ENCODE data around the gene NEURL1.
"Not testable (repeated sequence)": the region's sequence is repeated elsewhere in the genome, so short reads cannot be mapped to it uniquely, and the experiment has no call there.

The NEURL1 gene

DNA sequence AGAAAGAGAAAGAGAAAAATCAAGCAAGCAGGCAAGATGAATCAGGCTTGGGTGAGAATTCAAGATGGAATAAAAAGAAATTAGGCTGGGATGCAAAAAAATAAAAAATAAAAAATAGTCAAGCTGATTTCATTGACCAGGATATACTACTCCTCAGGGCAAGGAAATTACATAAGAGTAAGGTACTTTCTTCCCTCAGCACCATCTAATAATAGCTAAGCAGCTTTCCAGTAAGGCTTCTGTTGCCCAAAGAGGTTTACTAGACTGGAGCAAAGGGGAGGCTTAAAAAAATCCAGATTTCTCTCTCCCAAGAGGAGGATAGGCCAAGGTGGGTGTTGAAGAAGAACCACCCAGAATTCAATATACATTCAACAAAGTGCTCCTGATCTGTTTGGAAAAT, 93.6 kb downstream of the NEURL1 start:
- no peak overlapping the region for H3K4me3 ChIP-seq (ENCODE audit: low read length)
- DNase-seq (ENCODE audit: low read depth, low spot score) = no peak

DNA sequence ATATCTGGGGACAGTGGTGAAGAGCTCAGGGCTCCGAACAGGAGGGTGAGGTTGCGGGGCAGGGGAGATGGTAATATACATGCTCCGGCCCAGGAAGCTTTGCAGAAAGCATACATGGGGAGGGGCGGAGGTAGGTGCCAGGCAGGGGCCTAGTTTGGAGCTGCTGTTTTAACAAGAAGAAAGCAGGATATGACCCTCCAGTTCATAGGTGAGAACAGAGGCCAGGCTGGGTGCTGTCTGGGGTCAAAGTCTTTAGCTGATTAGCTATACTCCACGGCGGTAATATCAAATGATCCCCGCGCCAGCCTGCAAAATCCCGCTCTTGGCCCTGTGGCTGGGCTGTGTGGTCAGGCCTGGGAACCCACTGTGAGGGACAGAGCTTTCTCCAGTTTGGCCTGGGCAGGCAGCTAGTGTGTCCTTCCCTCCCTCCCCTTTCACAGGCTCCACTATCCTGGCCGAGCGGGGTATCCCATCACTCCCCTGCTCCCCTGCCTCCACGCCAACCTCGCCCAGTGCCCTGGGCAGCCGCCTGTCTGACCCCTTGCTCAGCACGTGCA, 95.6 kb downstream of the NEURL1 start:
- no peak for DNase-seq (ENCODE audit: low read depth, low spot score)
- no peak overlapping the region for H3K4me3 ChIP-seq (ENCODE audit: low read length)

DNA sequence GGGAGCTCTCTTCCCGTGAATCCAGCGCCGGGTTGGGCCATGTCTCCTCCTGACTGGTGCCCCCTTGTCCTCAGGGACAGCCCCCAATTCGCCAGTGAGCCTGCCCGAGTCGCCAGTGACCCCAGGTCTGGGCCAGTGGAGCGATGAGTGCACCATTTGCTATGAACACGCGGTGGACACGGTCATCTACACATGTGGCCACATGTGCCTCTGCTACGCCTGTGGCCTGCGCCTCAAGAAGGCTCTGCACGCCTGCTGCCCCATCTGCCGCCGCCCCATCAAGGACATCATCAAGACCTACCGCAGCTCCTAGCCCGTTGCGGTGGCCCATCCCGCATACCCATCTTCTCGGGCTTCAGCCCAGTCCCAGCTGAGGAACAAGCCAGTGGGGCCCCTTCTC, 96.6 kb downstream of the NEURL1 start:
- H3K4me3 ChIP-seq (ENCODE audit: low read length) = no peak overlapping the region
- no peak for DNase-seq (ENCODE audit: low read depth, low spot score)

DNA sequence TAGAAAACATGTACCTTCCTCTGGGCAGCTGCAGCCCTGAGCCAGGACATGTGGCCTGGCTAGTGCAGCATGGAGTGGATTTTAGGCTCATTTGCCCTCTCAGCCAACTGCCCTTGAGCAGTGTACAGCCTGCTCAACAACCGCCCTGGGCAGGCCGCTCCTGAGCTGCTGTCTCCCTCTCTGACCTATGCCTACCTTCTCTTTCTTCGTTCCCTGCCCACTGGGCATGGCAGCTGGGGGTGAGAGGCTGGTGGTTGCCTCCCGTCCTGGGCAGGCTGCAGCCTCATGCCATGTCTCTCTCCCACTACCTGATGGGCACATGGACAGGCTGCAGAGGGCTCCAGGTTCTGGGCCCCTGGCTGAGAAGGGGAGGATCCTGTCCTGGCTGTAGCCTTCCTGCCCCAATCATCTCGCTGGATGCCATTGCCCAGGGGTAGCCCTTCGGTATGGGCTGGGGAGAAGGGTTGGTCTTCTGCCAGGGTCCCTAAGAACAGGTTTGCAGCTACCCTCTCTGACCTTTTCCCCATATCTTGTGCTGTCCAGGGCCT, 97.3 kb downstream of the NEURL1 start:
- DNase-seq (ENCODE audit: low read depth, low spot score) = no peak
- no peak overlapping the region for H3K4me3 ChIP-seq (ENCODE audit: low read length)

DNA sequence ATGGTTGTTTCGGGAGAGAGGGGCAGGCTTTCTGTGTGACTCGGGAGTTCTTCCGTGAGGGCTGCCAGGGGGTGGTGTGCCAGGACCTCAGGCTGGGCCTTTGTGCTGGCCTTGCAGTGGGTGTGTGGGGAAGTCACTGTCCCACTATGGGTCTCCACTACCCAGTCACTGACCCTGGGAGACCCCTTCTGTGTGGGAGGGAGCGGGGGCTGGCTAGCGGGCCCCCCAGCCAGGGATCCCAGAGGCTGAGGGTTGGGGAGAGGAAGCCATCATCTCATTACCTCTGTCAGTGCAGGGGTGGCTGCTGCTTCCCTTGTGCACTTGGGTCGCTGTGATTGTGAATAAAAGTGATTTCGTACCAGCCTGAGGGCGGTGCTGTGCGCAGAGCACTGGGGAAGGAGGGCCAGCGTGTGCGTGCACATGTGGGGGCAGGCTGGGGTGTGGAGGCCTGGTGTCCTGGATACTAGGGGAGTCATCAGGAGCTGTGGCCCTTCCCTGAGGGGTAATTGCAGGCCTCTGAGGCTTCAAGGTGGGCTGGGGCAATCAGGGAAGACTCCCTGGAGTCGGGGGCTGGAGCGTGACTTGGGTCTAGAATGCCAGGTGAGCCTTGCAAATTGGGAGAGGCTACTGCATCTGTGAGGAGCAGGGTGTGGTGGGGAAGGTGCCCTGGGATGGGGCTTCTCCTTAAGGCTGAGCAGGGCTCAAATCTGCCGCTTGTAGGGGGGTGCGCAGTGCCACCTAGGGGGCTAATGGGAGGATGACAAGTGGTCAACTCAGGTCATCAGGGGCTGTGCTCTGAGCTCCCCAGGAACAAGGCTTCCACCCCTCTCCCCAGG, 98.9 kb downstream of the NEURL1 start:
- peak; percentile 16 for DNase-seq (ENCODE audit: low read depth, low spot score)
- no peak overlapping the region for H3K4me3 ChIP-seq (ENCODE audit: low read length)

DNA sequence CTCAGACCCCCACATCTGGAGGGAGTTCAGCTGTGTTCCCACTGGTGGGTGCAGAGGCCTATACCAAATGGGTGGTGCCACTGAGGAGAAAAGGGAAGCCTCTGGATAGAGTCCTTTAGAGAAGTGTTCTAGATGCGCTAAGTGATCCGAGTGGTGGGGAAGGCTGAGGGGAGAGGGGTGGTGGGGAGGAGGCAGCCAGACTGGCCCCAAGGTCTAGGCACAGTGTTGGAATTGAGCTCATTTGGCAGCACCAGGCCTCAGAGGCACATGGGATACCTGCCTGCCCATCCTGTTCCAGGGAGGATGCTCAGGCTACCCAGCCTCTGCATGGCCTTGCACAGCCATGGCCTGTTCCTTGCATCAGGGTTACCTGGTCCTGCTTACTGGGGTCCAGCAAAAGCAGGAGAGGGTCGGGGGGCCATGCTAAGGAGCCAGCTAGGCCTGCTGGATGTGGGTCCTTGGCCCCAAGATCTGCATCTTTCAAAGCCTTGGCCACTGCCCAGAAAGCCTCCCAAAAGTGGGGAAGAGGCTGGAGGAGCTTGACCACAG, 99.6 kb downstream of the NEURL1 start:
- no peak overlapping the region for H3K4me3 ChIP-seq (ENCODE audit: low read length)

DNA sequence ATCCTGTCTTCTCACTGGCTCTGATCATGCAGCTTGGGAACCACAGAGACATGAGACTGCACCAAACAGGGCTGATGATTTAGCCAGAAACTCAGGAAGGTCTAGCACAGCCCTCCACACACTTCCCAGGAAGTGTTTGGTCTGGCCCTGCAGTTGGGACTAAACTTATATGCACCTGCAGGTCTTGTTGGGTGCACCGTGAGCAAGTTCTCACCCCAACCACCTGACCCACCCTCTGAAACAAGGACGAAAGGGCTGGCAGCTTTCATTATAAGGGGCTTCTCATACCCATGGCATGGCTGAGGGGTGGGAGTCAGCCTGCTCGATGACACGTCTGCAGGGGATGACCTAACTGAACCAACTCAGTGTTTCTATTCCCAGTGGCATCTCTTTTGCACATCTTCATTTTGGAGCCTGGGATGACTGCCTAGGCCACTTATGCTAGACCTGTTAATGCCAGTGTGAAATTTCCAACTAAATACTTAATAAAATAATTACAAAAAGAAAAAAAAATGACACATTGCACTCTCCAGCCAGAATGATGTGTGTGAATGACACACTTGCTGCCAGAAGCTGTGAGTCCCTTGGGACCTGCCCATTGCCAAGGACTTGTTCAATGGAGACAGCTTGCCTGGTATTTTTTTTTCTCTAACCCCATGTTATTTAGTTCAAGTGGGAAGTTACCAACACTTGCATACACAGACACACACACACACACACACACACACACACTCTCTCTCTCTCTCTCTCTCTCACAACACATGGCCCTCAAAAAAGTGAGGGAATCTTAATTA, 102.6 kb downstream of the NEURL1 start:
- no peak overlapping the region for H3K4me3 ChIP-seq (ENCODE audit: low read length)
- DNase-seq (ENCODE audit: low read depth, low spot score) = no peak

More for the DNA sequence above, 99.6 kb downstream of the NEURL1 start:
- no peak for DNase-seq (ENCODE audit: low read depth, low spot score)

DNA sequence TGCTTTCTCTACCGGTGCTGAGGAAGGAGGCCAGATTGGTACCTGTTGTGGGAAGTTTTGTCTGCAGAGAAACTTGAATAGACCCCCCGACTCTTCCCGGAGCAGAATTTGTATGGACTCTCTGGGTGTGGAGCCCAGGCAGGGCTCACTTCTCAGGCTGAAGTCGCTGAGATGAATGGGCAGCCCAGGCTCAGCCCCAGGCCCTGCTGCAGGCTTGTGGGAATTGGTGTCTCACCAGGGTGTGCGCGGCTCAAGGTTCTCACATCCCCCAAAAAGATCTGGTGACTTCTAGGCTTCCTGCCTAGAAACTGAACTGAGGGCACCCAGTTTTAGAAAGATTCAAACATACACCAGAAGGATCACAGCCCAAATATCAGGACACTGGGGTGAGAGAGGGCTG, 103.5 kb downstream of the NEURL1 start:
- DNase-seq (ENCODE audit: low read depth, low spot score) = no peak
- no peak overlapping the region for H3K4me3 ChIP-seq (ENCODE audit: low read length)

DNA sequence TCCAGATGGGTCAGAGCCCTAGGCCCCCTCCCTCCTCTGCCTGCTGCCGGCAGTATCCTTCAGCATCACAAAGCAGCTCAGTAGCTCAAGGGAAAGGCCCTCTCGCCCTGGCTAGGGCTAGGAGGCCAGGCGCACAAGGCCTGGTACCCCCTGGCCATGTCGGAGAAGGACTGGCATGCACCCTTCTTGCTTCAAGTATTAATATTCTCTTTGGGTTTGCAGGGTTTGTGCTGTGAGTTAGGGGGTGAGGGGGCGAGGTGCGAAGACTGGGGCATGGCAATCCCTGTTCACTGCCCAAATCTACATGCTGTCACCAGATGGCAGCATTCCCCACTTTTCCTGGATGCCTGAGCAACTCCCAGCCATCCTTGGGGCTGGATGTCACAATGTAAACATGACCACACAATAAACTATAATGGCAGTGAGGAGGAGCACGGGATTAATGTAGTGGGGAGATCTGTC, 105.2 kb downstream of the NEURL1 start:
- H3K4me3 ChIP-seq (ENCODE audit: low read length) = no peak overlapping the region
- DNase-seq (ENCODE audit: low read depth, low spot score) = no peak

DNA sequence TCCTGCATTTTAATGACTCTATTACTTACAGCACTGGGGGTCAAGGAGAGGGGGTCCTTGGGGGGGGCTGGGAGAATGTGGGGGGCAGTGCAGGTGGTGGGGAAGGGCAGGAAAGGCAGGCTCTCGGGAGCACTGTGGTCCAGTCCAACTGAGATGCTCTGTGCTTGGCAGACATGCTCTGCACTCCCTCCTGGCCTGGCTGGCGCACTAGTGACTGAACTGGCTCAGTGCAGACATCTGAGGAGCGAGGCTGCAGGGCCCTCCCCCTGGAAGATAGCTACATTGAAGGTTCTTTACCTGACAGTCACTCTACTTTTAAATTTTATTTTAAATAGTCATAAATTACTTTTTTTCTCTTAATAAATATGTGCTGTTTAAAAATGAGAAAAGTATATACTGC, 105.7 kb downstream of the NEURL1 start:
- no peak for DNase-seq (ENCODE audit: low read depth, low spot score)
- H3K4me3 ChIP-seq (ENCODE audit: low read length) = no peak overlapping the region

DNA sequence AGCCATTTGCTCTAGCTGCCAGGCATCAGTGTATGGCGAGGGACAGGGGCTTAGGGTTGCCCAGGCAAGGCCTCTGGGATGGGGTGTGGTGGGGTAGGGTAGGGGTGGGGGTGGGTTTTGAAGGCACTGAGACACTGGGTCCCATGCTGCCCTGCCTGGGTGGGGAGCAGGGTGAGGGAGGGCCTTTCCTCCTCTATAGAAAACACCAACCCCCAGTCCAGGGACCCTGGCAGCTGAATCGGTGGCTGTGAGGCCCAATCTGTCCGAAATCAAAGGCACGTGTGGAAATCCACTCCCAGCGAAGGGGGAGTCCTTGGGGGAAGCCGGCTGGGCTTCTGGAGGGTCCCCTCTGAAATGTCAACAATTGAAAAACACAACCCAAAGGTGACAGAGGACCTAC, 106.4 kb downstream of the NEURL1 start:
- H3K4me3 ChIP-seq (ENCODE audit: low read length) = no peak overlapping the region
- DNase-seq (ENCODE audit: low read depth, low spot score) = no peak

DNA sequence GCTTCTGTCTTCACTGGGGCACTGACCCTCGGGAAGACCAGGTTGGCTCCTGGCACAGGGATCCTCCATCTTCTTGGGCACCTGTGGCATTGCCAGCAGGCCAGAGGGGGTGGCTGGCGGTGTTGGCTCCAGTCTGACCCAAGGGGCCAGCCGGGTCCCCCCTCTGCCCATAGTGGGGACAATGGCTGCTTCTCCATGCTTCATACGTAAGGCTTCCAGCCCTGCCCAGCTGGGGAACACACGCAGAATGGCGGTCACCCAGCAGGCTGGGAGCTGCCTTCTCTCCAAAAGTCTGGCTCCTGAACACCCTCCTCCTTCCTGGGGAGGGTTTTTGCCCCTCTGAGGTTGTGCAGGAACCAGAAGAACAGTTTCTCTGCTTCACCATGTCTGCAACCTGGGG, 106.8 kb downstream of the NEURL1 start:
- no peak overlapping the region for H3K4me3 ChIP-seq (ENCODE audit: low read length)
- DNase-seq (ENCODE audit: low read depth, low spot score) = no peak

DNA sequence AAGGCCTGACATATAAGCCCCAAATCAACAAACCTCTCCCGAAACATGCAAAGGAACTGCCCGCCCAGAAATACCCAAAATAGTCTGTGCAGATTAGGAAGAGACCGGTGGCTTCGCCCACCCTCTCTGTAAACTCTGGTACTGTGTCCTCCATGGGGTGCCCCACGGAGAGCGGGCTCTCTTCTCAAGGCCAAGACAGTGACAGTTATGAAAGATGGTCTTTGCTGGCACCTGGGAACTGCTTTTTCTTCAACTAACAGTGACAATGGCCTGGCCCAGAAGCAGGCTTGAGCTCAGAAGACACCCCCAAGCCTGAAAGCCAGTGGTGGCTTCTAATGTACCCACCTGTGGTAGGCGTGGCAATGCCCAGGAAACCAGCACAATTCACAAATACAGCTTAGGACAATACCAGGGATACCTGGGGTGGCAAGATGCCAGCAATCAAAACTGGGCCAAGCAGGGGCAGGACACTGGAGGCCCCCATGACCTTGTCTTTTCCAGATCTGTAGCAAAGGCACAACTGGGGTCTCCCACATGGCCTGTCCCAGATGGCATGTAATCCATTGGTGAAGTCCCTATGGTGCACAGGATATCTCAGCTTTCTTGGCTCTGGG, 107.6 kb downstream of the NEURL1 start:
- no peak overlapping the region for H3K4me3 ChIP-seq (ENCODE audit: low read length)
- DNase-seq (ENCODE audit: low read depth, low spot score) = no peak

DNA sequence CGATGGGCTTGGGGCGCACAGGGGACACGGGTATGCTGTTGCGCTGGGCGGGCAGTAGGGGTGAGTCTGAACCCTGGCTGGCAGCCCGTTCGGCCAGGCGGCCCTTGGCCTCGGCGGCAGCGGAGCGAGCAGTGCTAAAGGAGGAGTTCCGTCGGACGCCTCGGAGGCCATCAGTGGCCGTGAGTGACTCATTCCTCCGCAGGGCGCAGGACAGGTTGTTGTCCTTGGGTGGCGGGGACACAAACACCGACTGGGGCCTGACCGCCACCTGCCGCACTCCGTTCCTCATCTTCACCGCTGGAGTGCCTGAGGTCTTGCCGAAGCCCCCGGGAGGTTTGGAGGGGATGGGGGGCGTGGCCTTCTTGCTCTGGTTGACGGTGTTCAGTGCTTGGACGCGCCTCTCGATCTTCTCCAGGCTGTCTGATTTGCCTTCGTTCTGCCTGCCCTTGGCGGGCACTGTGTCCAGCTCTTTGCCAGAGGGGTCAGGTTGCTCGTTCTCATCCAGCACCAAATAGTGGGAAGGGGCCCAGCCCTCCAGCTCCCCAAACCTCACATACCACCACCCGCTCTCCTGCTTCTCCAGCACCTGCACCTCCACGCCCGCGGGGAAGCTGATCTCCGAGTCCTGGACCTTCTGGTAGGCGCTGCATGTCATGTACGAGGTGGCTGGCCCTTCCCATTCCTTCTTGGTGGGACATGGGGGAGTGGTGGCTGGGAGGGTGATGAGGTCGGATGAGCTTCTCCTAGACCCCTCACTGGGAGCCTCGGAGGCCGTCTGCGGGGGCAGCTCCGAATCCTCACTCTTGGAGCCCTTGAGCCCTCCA, 108.7 kb downstream of the NEURL1 start:
- DNase-seq (ENCODE audit: low read depth, low spot score) = no peak
- H3K4me3 ChIP-seq (ENCODE audit: low read length) = no peak overlapping the region

DNA sequence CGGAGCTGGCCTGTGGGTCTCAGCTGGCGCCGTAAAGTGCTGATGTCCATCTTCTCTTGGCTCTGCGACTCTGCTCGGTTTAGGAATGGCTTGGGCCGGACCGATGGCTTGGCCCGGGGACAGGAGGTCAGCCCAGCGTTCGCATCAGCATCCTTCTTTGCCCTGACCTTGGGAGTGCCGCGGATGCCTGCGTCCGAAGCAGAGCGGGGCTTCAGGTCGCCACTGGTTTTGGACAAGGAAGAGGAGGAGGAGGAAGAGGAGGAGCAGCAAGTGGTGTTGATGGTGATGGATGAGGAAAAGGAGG, 109.3 kb downstream of the NEURL1 start:
- H3K4me3 ChIP-seq (ENCODE audit: low read length) = no peak overlapping the region
- no peak for DNase-seq (ENCODE audit: low read depth, low spot score)

DNA sequence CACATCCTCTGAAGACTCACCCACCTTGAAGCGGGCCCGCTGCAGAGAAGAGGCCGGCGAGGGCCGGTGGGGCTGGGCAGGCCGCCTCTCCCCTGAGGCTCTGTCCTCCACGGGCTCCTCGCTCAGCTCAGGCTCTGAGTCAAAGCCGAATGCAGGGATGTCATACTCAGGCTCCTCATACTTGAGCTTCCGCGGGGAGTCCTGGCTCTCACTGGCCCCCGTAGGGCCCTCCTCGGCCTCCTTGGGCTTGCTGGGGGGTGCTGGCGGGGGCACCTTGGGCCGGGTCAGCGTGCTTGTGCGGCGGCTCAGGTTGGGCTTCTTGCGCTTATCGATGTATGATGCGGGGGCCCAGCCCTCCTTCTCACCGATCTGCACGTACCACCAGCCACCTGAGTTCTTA, 109.9 kb downstream of the NEURL1 start:
- DNase-seq (ENCODE audit: low read depth, low spot score) = no peak

DNA sequence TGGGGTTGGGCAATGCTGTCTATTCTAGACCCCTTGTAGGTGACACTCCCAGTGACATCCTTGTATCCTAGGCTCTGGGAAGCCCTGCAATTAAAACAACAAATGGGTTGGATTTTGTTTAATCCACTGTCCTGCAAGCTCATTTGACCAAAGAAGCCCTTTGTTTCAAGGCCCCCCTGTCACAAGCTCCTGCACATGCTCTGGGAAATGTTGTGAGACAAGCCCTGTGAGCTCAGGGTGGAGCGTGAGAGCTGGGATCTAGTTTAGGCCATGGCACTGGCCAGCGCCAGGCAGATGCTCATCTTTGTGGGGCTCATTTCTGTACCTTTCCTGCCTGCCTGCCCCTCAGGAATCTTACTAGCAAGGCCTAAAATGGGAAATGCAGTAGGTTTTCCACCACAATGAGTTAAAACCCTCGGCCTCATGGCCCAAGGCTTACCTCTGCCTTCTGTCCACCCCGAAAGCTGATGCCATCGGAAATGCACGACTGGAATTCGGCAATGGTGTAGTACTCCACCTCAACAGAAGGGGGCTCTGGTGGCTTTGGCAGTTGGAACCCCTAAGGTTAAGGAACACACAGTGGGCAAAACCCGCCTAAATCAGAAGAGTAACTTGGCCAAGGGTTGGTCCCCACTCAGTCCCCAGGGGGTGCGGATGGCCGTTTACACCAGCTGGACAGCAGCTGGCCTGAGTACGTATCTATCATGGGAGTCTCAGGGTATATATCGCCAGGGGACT, 112.0 kb downstream of the NEURL1 start:
- peak; percentile 21 for DNase-seq (ENCODE audit: low read depth, low spot score)
- no peak overlapping the region for H3K4me3 ChIP-seq (ENCODE audit: low read length)

More for the DNA sequence above, 109.9 kb downstream of the NEURL1 start:
- no peak overlapping the region for H3K4me3 ChIP-seq (ENCODE audit: low read length)

DNA sequence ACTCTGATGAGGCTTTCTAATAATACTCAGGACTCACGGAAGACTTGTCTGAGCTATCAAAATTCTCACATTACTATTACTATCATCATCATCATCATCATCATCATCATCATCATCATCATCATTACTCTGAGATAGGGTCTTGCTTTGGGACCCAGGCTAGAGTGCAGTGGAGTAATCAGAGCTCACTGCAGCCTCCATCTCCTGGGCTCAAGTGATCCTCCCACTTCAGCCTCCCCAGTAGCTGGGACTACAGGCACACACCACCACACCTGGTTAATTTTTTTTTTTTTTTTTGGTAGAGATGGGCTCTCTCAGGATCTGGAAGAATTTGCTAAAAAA, 112.6 kb downstream of the NEURL1 start:
- not testable (repeated sequence) for H3K4me3 ChIP-seq (ENCODE audit: low read length); DNase-seq (ENCODE audit: low read depth, low spot score)
